Activated T-cell treated with anti-CD3 and anti-CD28 coated beads for 24 hours (primary cell): Measurements from ENCODE around the gene ZCCHC14.
"Not testable (repeated sequence)": the region's sequence is repeated elsewhere in the genome, so short reads cannot be mapped to it uniquely, and the experiment has no call there.

ENCODE experiments used
- DNase-seq: peaks from one replicate; pipeline ENCODE4 v3.0.0-alpha.2; 2020; ENCODE audit warnings: low read depth

ZCCHC14 gene

DNA sequence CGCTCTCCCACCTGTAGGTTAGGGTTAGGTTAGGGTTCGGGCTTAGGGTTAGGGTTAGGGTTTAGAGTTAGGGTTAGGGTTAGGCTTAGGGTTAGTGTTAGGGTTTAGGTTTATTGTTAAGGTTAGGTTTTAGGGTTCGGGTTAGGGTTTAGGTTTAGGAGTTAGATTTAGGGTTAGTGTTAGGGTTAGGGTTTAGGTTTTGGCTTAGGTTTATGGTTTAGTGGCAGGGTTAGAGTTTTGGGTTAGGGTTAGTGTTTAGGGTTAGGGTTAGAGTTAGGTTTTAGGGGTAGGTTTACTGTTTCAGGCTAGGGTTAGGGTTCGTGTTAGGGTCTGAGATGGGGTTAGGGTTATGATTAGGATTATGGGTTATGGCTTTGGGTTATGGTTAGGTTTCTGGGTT is 31.6 kb upstream of the ZCCHC14 start:
- no peak for DNase-seq

DNA sequence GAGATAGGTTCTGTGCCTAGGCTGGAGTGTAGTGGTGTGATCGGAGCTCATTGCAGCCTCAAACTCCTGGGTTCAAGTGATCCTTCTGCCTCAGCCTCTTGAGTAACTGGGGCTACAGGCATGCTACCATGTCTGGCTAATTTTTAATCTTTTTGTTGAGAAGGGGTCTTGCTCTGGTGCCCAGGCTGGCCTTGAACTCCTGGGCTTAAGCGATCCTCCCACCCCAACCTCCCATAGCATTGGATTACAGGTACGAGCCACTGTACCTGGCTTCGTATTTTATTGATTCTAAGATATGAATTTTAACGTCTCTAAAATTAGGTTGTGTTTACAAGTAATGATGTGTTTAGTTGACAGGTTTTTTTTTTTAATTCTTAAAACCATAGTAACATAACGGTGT is 30.8 kb upstream of the ZCCHC14 start:
- not testable (repeated sequence) for DNase-seq

DNA sequence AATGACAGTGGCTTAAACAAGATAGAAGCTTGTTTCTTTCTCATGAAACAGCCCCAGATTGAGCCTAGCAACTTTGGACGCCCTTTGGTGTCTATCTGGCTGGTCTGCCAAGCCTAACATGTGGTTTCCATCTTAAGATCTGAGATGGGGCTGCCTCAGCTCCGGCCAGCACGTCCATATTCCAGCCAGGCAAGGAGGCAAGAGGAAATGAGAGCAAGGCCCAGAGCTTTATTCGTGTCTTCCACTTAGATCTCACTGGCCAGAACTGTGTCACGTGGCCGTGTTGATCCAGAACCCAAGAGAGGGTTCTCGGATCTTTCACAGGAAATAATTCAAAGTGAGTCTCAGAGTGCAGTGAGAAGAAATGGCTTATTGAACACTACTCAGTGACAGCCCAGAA is 28.9 kb upstream of the ZCCHC14 start:
- DNase-seq = not testable (repeated sequence)

DNA sequence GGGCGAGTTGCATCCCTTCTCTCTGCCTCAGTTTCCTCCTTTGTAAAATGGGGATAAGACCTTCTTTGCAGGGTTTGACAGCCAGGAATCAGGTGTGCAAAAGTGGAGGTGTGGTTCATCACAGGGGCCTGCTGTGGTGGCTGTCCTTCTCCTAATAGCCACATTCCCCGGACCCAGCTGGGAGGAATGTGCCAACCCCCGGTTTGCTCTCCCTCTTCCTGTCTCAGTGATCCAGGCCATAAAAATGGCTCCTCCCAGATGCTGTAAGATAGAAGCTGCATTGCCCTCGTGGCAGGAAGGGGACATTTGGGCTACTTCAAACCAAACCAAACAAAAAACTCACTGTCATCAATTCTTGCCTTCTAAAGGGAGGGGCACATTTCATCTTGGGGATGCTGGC is 26.3 kb upstream of the ZCCHC14 start:
- DNase-seq = not testable (repeated sequence)

DNA sequence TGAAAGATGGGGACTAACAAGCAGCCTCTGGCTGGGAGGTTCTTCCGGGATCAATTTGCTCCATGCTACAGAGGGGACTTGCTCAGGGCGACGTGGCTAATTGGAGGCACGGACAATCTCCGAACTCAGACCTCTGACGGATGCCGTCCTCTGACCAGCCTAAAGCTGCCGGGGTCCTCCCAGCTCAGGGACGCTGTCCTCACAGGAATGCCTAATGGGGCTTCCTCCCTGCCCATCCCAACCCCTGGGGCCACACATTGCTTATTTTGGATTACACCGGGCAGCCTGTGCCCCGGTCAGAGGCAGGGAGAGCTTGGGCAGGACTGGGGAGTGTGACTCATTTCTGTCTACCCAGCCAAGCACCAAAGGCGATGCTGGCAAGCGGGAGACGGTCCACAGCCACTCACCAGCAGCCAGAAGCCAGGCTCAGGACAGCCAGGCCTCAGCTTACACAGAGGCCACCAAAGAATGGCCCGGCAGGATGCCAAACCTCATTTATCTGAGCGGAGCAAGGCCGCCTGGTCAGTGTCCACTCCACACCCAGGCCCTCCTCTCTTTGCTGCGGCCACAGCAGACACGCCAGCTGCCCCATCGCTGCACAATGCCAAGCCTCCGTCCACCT is 25.7 kb upstream of the ZCCHC14 start:
- DNase-seq = not testable (repeated sequence)

DNA sequence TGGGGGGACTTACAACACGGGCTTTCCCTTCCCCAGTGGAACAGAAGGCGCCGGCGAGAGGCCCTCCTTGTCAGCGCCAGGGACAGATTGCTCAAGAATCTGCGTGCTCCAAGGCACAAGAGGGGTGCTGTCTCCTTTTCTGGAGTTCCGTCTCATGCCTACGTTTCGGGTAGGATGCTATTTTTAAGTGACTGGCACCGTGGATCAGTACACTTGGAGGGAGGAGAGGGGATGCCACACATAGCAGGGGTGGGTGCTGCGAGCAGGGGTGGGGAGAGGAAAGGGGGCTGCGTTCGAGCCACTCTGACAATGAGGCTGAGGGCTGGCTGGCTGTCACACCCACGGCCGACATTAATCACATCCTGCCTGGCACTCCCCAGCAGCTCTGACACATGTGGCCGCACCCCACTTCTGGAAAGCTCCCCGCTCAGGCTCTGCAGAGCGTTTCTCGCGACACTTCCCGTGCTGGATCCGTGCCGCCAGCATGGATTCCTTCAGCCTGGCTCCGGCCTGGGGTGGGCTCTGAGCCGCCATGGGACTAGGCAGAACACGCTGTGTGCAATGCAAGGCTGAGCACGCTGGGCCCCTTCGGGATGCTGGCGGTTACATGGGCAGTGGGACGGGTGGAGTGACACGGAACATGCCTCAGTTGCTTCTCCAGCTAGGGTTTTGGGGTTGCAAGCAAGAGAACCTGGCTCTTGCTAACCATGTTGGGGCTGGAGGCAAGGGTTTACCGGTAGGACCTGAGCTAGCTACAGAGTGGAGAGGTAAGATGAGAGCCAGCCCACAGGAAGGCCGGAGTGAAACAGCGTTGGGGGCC is 25.0 kb upstream of the ZCCHC14 start:
- DNase-seq = not testable (repeated sequence)

DNA sequence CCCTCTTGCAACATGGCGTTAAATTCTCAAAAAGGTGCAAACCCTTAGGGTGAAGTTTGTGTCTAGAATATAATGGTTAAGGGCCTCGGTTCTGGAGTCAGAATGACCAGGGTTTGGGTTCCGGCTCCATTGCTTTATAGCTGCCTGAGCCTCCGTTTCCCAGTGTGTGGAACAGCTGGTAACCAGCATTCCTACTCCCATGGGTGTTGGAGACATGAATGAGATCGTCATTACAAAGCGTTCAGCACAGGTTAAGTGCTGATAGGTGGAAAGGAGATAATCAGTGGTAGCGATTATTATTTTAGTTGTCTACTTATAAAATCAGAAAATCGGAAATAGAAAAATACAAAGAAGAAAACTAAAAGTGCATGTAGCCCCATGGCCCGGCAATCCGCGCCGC is 23.5 kb upstream of the ZCCHC14 start:
- no peak for DNase-seq

DNA sequence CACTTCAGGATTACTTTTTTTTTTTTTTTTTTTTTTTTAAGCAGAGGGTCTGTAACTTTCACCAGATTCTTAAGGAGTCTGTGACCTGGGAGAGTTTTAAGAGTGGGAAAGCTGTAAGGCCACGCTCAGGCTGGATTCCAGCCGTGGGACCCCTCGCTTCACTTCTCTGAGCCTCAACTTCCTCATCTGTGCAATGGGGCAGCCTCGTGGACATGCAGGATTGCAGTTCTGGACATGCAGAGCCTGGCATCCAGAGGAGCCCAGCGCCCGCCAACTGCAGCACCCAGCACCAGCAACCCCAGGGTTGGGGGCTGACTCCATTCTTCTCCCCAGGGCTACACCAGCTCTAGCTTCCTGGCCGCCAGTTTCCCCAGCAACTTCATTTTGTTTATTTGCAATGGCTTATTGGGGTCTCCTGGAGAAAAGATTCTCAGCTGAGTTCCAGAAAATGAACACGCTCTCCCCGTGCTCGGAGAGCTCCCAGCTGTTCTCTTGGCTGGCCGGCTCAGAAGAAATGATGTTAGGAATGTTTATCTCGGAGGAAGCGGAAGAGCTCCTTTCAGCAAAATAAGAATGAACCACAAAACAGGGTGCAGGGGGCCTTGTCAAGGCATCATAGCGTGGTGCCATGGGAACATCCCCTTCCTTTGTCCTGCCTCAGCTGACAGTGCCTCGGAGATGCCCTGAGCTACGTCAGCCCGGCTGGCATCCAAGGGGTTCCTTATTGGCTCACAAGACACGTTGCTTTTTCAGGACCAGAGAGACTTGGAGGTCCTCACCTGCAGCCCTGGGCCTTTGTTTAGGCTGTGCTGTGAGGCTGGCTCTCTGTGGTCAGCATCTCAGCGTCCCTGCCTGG is 22.9 kb upstream of the ZCCHC14 start:
- no peak for DNase-seq

DNA sequence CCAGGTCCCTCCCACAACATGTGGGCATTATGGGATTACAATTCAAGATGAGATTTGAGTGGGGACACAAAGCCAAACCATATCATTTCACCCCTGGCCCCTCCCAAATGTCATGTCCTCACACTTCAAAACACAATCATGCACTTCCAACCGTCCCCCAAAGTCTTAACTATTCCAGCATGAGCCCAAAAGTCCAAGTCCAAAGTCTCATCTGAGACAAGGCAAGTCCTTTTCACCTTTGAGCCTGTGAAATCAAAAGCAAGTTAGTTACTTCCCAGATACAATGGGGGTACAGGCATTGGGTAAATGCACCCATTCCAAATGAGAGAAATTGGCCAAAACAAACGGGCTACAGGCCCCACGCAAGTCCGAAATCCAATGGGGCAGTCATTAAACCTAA is 17.0 kb upstream of the ZCCHC14 start:
- not testable (repeated sequence) for DNase-seq

DNA sequence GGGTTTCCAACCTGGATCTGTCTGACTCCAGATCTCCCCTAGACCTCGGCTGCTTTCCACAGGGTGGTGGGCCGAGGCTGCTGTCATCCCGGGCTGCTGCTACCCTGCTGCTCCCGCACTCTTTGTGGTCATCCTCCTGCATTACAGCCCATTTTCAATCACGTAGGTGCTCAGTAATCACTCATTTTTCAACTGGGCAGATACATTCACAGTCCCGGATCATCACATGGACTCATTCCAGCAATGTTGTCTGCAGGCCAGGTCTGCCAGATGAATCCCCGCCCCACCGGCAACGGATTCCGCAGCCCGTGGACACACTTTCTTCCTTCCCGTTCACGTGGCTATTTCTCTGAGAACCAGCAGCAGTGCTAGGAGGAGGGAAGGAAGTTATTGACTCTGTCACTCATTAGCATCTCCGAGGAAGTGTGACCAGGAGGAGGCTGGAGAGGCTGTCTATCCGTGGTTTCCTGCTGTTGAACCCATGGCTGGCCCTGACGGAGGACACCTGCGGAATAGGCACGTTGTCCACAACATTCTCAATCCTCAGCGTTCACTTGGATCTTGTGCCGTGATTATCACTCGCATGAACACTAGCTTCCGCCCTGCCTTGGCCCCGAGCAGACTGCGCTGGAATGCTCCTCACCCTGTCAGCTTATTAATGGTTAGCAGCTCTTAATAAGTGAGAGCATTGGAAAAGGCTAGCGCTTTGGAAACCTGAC is 14.7 kb upstream of the ZCCHC14 start:
- DNase-seq = no peak

DNA sequence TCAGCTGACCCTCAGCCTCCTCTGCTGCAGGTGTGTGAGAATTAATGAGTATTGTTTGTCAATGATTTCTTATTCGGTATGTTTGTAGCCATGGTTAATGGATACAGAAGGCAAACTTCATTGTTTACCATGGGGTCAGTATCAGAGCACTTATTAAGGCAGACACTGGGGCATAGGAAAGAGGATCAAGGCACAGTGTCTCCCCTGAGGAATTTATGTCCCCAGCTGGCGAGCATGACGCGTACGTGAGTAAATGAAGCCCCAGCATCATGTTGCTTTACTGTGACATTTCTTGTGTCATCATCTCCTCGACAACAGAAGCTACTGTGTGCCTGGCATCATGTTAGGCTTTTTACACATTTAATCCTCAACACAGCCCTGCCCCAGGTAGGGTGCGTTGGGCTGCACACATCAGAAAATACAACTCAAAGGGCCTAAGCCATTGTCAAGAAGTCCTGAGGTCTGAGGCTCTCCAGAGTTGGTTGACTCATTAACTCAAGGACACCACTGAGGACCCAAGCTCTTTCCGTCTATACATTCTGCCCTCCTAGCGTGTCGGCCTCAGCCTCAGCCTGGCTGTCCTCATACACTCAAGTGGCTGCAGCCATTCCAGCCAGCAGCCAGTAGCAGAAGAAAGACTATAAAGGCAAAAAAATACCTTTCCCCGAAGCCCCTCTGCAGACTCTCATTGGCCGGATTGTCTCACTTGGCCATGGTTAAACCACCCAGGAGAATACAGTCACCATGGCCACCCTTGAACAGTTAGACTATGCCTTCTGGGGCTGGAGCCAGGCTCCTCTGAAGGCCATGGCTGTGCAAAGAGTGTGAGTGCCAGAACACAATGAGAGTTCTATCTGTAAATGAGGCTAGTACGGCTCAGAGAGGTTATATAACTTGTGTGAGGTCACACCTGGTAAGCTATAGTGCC is 13.9 kb upstream of the ZCCHC14 start:
- no peak for DNase-seq

DNA sequence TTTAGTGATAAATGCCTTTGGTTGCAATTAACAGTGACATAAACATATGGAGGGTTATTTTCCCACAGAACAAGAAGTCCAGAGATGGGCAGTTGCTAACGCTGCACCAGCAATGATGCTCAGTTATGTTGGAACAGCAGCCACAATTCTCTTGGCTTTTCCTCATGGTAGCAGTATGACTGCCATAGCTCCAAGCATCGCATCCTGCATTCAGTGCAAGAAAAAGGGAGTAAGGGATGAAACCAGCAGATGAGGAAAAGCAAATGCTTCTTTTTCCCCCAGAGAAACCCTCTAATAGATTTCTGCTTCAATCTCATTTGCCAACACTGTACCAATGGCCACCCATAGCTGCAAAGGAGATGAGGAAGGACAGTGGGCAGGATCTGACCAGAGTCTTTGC is 13.0 kb upstream of the ZCCHC14 start:
- no peak for DNase-seq

DNA sequence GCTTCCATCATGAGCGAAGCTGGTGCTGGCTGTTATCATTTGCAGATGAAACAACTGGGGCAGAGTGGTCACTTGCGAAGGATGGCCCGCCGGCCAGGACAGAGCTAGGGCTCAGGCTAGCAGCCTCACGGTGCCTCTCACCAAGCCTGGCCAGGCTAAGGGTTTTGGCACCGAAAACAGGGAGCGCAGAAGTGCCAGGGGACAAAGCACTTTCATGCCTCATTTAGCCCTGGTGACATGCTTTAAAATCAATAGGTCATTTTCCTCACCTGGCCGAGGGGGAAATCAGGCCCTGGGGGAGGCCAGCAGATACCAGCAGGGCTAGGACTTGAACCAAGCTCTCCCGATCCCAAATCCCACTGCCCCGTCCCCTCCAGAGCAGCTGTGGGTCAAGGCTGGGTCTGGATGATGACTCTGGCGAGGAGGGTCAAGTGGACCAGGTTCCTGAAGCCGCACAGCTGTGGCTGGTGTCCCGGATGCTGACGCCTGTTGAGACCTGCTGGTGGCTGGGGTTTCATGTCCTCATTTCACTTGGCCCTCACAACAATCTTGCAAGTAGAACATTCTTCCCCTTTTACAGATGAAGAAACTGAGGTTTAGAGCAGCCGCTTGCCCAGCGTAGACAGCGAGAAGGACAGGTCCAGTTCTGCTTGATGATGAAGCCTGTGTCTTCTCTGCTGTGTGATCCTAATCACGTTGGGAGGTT is 10.6 kb upstream of the ZCCHC14 start:
- not testable (repeated sequence) for DNase-seq

DNA sequence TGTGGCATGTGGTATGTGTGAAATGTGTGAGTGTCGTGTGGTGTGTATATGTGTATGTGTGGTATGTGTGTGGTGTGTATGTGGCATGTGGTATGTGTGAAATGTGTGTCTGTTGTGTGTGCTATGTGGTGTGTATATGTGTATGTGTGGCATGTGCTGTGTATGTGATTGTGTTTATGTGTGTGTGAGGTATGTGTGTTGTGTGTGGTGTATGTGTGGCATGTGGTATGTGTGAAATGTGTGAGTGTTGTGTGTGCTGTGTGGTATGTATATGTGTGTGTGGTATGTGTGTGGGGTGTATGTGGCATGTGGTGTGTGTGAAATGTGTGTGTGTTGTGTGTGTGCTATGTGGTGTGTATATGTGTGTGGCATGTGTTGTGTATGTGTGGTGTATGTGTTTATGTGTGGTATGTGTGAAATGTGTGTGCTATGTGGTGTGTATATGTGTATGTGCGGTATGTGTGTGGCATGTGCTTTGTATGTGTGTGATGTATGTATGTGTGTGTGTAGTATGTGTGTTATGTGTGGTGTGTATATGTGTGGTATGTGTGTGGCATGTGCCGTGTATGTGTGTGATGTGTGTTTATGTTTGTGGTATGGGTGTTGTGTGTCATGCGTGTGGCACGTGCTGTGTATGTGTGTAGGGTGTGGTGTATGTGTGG is 9.6 kb upstream of the ZCCHC14 start:
- no peak for DNase-seq

DNA sequence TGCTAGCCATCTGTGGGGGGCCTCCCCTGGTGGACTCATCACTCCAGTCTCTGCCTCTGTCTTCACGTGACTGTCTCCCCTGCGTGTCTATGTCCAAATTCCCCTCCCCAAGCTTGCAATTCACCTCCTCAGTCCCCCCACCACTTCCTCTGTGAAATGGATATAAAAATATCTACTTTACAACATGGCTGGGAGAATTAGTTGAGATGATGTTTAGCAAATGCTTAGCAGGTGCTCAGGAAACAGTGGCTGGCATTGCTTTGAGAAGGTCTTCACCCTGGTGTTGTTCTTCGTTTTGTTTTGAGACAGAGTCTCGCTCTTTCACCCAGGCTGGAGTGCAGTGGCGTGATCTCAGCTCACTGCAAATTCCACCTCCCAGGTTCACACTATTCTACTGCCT is 8.3 kb upstream of the ZCCHC14 start:
- DNase-seq = no peak

DNA sequence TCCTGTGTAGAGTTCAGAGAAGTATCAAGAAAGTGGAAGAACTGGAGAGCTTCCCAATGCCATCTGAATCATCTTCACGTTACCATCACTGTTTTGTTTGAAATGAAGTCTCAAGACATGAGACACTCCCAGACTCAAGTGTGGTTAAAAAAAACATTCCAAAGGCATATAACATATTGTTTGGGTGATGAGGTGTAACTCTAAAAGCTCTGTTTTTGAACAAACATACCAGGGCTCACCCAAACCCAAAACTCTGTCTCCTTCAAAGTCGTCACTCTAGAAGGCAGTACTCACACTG is 6.3 kb upstream of the ZCCHC14 start:
- no peak for DNase-seq

DNA sequence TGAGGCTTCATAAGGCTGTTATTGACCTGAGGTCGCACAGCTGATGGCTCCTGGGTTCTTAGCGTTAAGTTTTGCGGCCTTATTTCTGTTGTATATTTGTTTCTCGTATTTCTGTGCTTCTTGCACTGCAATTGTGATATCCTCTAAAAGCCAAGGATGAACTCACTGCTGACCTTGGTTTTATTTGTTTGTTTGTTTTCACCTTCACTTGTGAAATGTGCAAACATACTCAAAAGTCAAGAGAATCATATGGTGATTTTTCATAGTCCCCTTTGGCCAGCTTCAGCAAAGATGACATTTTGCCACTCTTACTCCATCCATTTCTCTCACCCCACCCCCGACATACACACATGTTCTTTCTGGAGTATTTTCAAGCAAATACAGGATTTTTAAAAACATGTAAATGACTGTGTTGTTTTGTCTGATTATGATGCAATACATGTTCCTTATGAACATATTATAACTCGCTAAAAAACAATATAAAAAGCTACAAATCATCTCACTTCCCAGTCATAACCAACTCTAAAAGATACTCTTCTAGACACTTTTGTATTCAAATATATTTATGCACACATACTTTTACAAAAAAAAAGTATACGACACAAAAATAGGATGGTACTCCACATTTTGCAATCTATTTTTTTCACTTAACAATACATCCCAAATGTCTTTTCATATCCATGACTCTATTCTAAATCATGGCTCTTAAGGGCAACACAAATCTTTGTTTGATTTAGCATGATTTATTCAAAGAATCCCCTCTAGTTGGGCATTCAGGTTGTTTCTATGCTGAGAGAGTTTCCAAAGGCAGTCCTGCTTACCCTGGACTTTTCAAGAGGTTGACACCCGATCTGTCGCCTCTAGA is 5.7 kb upstream of the ZCCHC14 start:
- no peak for DNase-seq

DNA sequence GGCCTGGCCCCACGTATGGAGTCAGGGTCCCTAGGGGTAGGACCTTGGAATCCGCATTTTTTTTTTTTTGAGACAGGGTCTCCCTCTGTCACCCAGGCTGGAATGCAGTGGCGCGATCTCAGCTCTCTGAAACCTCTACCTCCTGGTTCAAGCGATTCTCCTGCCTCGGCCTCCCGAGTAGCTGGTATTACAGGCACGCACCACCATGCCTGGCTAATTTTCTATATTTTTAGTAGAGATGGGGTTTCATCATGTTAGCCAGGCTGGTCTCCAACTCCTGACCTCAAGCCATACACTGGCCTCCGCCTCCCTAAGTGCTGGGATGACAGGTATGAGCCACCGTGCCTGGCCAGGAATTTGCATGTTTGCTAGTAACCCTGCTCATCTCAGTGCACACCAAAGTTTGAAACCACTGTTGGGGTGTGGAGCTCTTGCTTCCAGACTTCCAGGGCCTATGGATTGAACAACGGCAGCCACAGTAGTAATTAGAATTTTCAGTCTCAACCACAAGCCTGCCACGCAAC is 5.0 kb upstream of the ZCCHC14 start:
- not testable (repeated sequence) for DNase-seq
